Measurements from ENCODE around the gene SNAI3. TPM values are rescaled to one million over a fixed set of nuclear protein-coding genes. Genes with fewer than 3 reads are reported as not detected.

The SNAI3 gene
- total and polyA plus RNA-seq, 9 of the 15 experiments (the other 6 are each of a cell fraction or from before 2014, with no cell fraction given), result 0.04 to 4.1 (median 0.80) TPM; not detected in 1

GRCh38 chr16:88656291-88656980 is 29.9 kb downstream of the SNAI3 start:
- ATAC-seq (no peak), FAIRE-seq (no peak), DNase-seq (ENCODE audit: extremely low read depth in 1 of 4, low spot score in 3 of 4) (no peak)
- in situ Hi-C loops (cut with MboI) (no loop called here), intact Hi-C loops (cut with micrococcal nuclease) (no loop called here)
- peak overlapping the region in 1 of 2 experiments; percentile 59; a peak in 1 of 4 replicates for H3K9ac ChIP-seq (ENCODE audit: insufficient read depth in 1 of 2, low read depth in 2 of 2, low read length in 2 of 2)
- TF ChIP-seq PCBP1 (IDR thresholded peaks at IDR 0.05; ENCODE audit: low read depth, low read length, poor library complexity, severe bottlenecking), result peak; percentile 10
- TF ChIP-seq TRIM28 (IDR thresholded peaks at IDR 0.05), result no peak
- no peak for TF ChIP-seq NR2C2 (CRISPR knock-in tag; IDR thresholded peaks at IDR 0.05)
- no peak for TF ChIP-seq NR2C2 (tag; IDR thresholded peaks at IDR 0.05)
- TF ChIP-seq, protein P1, sequence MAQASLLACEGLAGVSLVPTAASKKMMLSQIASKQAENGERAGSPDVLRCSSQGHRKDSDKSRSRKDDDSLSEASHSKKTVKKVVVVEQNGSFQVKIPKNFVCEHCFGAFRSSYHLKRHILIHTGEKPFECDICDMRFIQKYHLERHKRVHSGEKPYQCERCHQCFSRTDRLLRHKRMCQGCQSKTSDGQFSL (CRISPR knock-in tag; IDR thresholded peaks at IDR 0.05), result no peak
- TF ChIP-seq, protein P1 (tag; IDR thresholded peaks at IDR 0.05), result no peak
- no peak overlapping the region for H2AFZ ChIP-seq (ENCODE audit: low read depth, low read length)
- peaks cover 17 to 92% of the 10 kb centered on the region in 2 experiments for H3K4me1 ChIP-seq (replicated peaks in 1 of 2; ENCODE audit: control insufficient read depth in 2 of 2, insufficient read depth in 2 of 2, low read length in 2 of 2)
- H3K4me3 ChIP-seq, result no peak overlapping the region
- peaks cover 10% of the 10 kb centered on the region; the same call in 1 of the 2 replicates for H4K20me1 ChIP-seq (replicated peaks; ENCODE audit: control insufficient read depth, insufficient read depth, low read length)
- peaks cover 86% of the 10 kb centered on the region; the same call in 2 of the 3 replicates for H3K36me3 ChIP-seq (ENCODE audit: control insufficient read depth, insufficient read depth, low read length)
- H3K79me2 ChIP-seq (ENCODE audit: control insufficient read depth, insufficient read depth, low read length), result peaks cover 45% of the 10 kb centered on the region
- ChIA-PET CTCF (ENCODE audit: low intra/inter-chr PET ratio) (no interaction called here), POLR2A (interaction anchor here (0.6 to 1.3 kb wide), 4 partner anchors 17 to 115 kb away, joined by 3 to 4 read pairs (median 3); no protein-coding TSS in a partner anchor)
- H3K4me2 ChIP-seq (ENCODE audit: insufficient read depth, low read length), result no peak overlapping the region
- no TSS peak for BruUV-seq (replicated peaks)
- WGBS (ENCODE audit: insufficient coverage, low coverage, missing lambda C conversion rate), result 86% methylated on average over 24 of the region's 25 CpGs
- H3K9me3 ChIP-seq (replicated peaks; ENCODE audit: control insufficient read depth, insufficient read depth, low read depth, low read length), result no peaks in the 10 kb centered on the region
- no peaks in the 10 kb centered on the region for H3K27me3 ChIP-seq (ENCODE audit: control insufficient read depth in 2 of 2, insufficient read depth in 2 of 2, low read length in 2 of 2)
- no peaks in the 10 kb centered on the region for H3K9me1 ChIP-seq (ENCODE audit: control insufficient read depth, insufficient read depth, low read length)
- no peak overlapping the region for H3K27ac ChIP-seq (ENCODE audit: extremely low read depth, low read depth, low read length)

Data from K562 (cell line).